Natural killer cell (primary cell): ENCODE data around the gene SECISBP2L. TPM values are rescaled to one million over a fixed set of nuclear protein-coding genes. Genes with fewer than 3 reads are reported as not detected.

Experiments used
- ATAC-seq, 3 donors: fragments of 150-1000 bp in 2 of 3; fragments of 200-7000 bp in 1 of 3; cut with Tn5 transposase; 1 replicate in 1 of 3; 2 replicates in 2 of 3; pipeline ENCODE4 v1.10.0; 2021; ENCODE audit warnings: mild to moderate bottlenecking in 2 of 3, moderate library complexity in 2 of 3
- DNase-seq, 2 donors: peaks; one replicate each; pipeline versions ENCODE4 v3.0.0 to v3.0.0-alpha.2; 2013 to 2021; ENCODE audit warnings: mixed read lengths in 1 of 2
- H3K27ac ChIP-seq: one replicate; pipeline ENCODE4 v1.5.1; 2013; ENCODE audit warnings: mild to moderate bottlenecking, low read length
- H3K27me3 ChIP-seq: one replicate; pipeline ENCODE4 v1.6.1; 2013; ENCODE audit warnings: low read length; ENCODE audit not compliant: control insufficient read depth, insufficient read depth
- H3K36me3 ChIP-seq: one replicate; pipeline ENCODE4 v1.6.1; 2013; ENCODE audit warnings: low read length; ENCODE audit not compliant: control insufficient read depth, insufficient read depth
- H3K4me1 ChIP-seq: one replicate; pipeline ENCODE4 v1.6.1; 2013; ENCODE audit warnings: low read length; ENCODE audit not compliant: control insufficient read depth, insufficient read depth
- H3K4me3 ChIP-seq: one replicate; pipeline ENCODE4 v1.5.1; 2013; ENCODE audit warnings: low read length
- H3K9me3 ChIP-seq: one replicate; pipeline ENCODE4 v1.6.1; 2013; ENCODE audit warnings: low read length; ENCODE audit not compliant: control insufficient read depth, insufficient read depth
- H3K27ac Mint-ChIP-seq, 2 donors: one replicate each; pipeline ENCODE4 v1.8.0; 2022; ENCODE audit warnings: mild to moderate bottlenecking in 2 of 2, mixed read lengths in 2 of 2, moderate library complexity in 1 of 2
- H3K27me3 Mint-ChIP-seq, 2 donors: one replicate each; pipeline ENCODE4 v1.8.0; 2022; ENCODE audit warnings: low read depth in 2 of 2, mixed read lengths in 2 of 2
- H3K36me3 Mint-ChIP-seq: one replicate; pipeline ENCODE4 v1.8.0; 2022; ENCODE audit warnings: mixed read lengths
- H3K4me1 Mint-ChIP-seq, 2 donors: one replicate each; pipeline ENCODE4 v1.8.0; 2022; ENCODE audit warnings: mixed read lengths in 2 of 2
- H3K4me3 Mint-ChIP-seq: one replicate; pipeline ENCODE4 v1.8.0; 2022; ENCODE audit warnings: mild to moderate bottlenecking, moderate library complexity, mixed read lengths
- H3K9me3 Mint-ChIP-seq, 2 donors: one replicate each; pipeline ENCODE4 v1.8.0; 2022; ENCODE audit warnings: mixed read lengths in 2 of 2
- CTCF ChIP-seq: fragments of 200-600 bp; IDR thresholded peaks from one replicate; pipeline ENCODE4 v1.8.0; 2022; ENCODE audit warnings: antibody characterized with exemption
- WGBS: methylation state at CpG from one replicate; pipeline ENCODE4 v1.1.7; 2013; ENCODE audit warnings: missing lambda C conversion rate; ENCODE audit not compliant: insufficient coverage; 5-methylcytosine and 5-hydroxymethylcytosine counted together
- intact Hi-C: fragments of 100-400 bp; cut with micrococcal nuclease; formaldehyde crosslinking; loops from one replicate; pipeline ENCODE4 v1.14.2; 2022
- total RNA-seq, 4 donors: library from RNA; stranded (reverse); fragments of 120-200 nt in 1 of 4; gene quantifications; one replicate each; pipeline versions ENCODE4 v1.2.3 to v1.2.4, GENCODE V29; 2013 to 2022

Gene SECISBP2L
- total RNA-seq, 3 donors from 2014 or later (not counting 1 experiment from before 2014, with no cell fraction given): 78.8 to 97.7 (median 93.7) TPM

GRCh38 chr15:48976444-48977088, 69.7 kb downstream of the SECISBP2L start:
- Histone ChIP-seq H3K4me3 (no peak overlapping the region), H3K9me3 (no peaks in the 10 kb centered on the region), H3K27me3 (peaks cover 7% of the 10 kb centered on the region), H3K27ac (no peak overlapping the region), H3K36me3 (no peaks in the 10 kb centered on the region), H3K4me1 (peaks cover 6% of the 10 kb centered on the region)
- H3K9me3 Mint-ChIP-seq: no peaks in the 10 kb centered on the region
- peaks cover 6 to 8% of the 10 kb centered on the region in 2 donors for H3K4me1 Mint-ChIP-seq
- ATAC-seq (no peak), DNase-seq (no peak)
- intact Hi-C loops: no loop called here
- peaks cover 12 to 28% of the 10 kb centered on the region in 2 donors for H3K27me3 Mint-ChIP-seq
- peak overlapping the region; percentile 76 for H3K4me3 Mint-ChIP-seq
- 97% methylated on average over 17 of the region's 17 CpGs for WGBS
- TF ChIP-seq CTCF: no peak
- H3K36me3 Mint-ChIP-seq: no peaks in the 10 kb centered on the region
- no peak overlapping the region for H3K27ac Mint-ChIP-seq

- ATAC-seq: peak; percentile 97 to 100 (median 100)
- Mint-ChIP-seq H3K4me3 (peak overlapping the region; percentile 76), H3K27ac (peak overlapping the region in 1 of 2 donors; percentile 14), H3K36me3 (no peaks in the 10 kb centered on the region), H3K27me3 (peaks cover 7 to 21% of the 10 kb centered on the region in 2 donors), H3K4me1 (peaks cover 6 to 8% of the 10 kb centered on the region in 2 donors), H3K9me3 (no peaks in the 10 kb centered on the region)
- peaks cover 7% of the 10 kb centered on the region for H3K27me3 ChIP-seq
- H3K27ac ChIP-seq: no peak overlapping the region
- peak; percentile 96 for TF ChIP-seq CTCF
- intact Hi-C loops: loop anchor here (2.0 kb wide), 1 partner anchor 113 kb away; no protein-coding TSS in a partner anchor
- WGBS: 7% methylated on average over 50 of the region's 53 CpGs
- no peaks in the 10 kb centered on the region for H3K36me3 ChIP-seq
- H3K4me1 ChIP-seq: peaks cover 6% of the 10 kb centered on the region
- no peaks in the 10 kb centered on the region for H3K9me3 ChIP-seq
- DNase-seq: peak; percentile 76 to 84
- peak overlapping the region; percentile 36 for H3K4me3 ChIP-seq
Observed at GRCh38 chr15:48975472-48976419, 70.5 kb downstream of the SECISBP2L start.

- Histone ChIP-seq H3K9me3 (no peaks in the 10 kb centered on the region), H3K27ac (no peak overlapping the region), H3K4me1 (peaks cover 6% of the 10 kb centered on the region), H3K4me3 (no peak overlapping the region), H3K27me3 (peaks cover 7% of the 10 kb centered on the region), H3K36me3 (no peaks in the 10 kb centered on the region)
- peak overlapping the region; percentile 76 for H3K4me3 Mint-ChIP-seq
- intact Hi-C loops: loop anchor here (2.0 kb wide), 1 partner anchor 112 kb away; no protein-coding TSS in a partner anchor
- no peak for ATAC-seq
- H3K36me3 Mint-ChIP-seq: no peaks in the 10 kb centered on the region
- no peaks in the 10 kb centered on the region for H3K9me3 Mint-ChIP-seq
- no peak for TF ChIP-seq CTCF
- H3K27me3 Mint-ChIP-seq: peaks cover 12 to 14% of the 10 kb centered on the region in 2 donors
- DNase-seq: no peak
- peak overlapping the region in 1 of 2 donors; percentile 14 for H3K27ac Mint-ChIP-seq
- 98% methylated on average over 2 of the region's 2 CpGs for WGBS
- H3K4me1 Mint-ChIP-seq: peaks cover 6 to 8% of the 10 kb centered on the region in 2 donors
Observed at GRCh38 chr15:48974882-48975281, 71.4 kb downstream of the SECISBP2L start.
